HUES48 (cell line): ENCODE measurements around the gene HECTD1.
"Not testable (repeated sequence)": the region's sequence is repeated elsewhere in the genome, so short reads cannot be mapped to it uniquely, and the experiment has no call there.

Experiments used
- H3K27ac ChIP-seq: one replicate; pipeline ENCODE4 v1.7.0; 2013; ENCODE audit warnings: low read depth, low read length, inconsistent platforms
- H3K27me3 ChIP-seq: 2 replicates; pipeline ENCODE4 v1.6.1; 2013; ENCODE audit warnings: mild to moderate bottlenecking, low read length; ENCODE audit not compliant: control insufficient read depth, insufficient read depth
- H3K36me3 ChIP-seq: 2 replicates; pipeline ENCODE4 v1.6.1; 2013; ENCODE audit warnings: low read length; ENCODE audit not compliant: control insufficient read depth, insufficient read depth
- H3K4me1 ChIP-seq: 2 replicates; pipeline ENCODE4 v1.6.1; 2013; ENCODE audit warnings: mild to moderate bottlenecking, low read length; ENCODE audit not compliant: control insufficient read depth, insufficient read depth
- H3K4me3 ChIP-seq: 2 replicates; pipeline ENCODE4 v1.5.1; 2013; ENCODE audit warnings: mild to moderate bottlenecking, low read depth, low read length
- H3K9ac ChIP-seq: 2 replicates; pipeline ENCODE4 v1.6.1; 2013; ENCODE audit warnings: mild to moderate bottlenecking, low read depth, low read length, moderate library complexity
- H3K9me3 ChIP-seq: 2 replicates; pipeline ENCODE4 v1.6.1; 2013; ENCODE audit warnings: low read length; ENCODE audit not compliant: control insufficient read depth, insufficient read depth

The HECTD1 gene

GRCh38 chr14:31205681-31206535 is 1.7 kb downstream of the HECTD1 start:
- Histone ChIP-seq H3K9ac (peak overlapping the region; percentile 97; the same call in 1 of the 2 replicates), H3K9me3 (no peaks in the 10 kb centered on the region), H3K36me3 (peaks cover 29% of the 10 kb centered on the region), H3K27me3 (no peaks in the 10 kb centered on the region), H3K4me3 (peak overlapping the region; percentile 94), H3K4me1 (peaks cover 16% of the 10 kb centered on the region), H3K27ac (no peak overlapping the region)

GRCh38 chr14:31204593-31205534 is 2.7 kb downstream of the HECTD1 start:
- H3K4me1 ChIP-seq: peaks cover 16% of the 10 kb centered on the region
- H3K9me3 ChIP-seq: no peaks in the 10 kb centered on the region
- H3K36me3 ChIP-seq: peaks cover 31% of the 10 kb centered on the region
- peak overlapping the region; percentile 94 for H3K4me3 ChIP-seq
- H3K27ac ChIP-seq: no peak overlapping the region
- no peak overlapping the region for H3K9ac ChIP-seq
- no peaks in the 10 kb centered on the region for H3K27me3 ChIP-seq

- Histone ChIP-seq H3K4me1 (peaks cover 16% of the 10 kb centered on the region), H3K36me3 (peaks cover 31% of the 10 kb centered on the region)
- not testable (repeated sequence) for H3K9me3 ChIP-seq, H3K27ac ChIP-seq, H3K9ac ChIP-seq, H3K27me3 ChIP-seq, H3K4me3 ChIP-seq
Observed at GRCh38 chr14:31203899-31204592, 3.5 kb downstream of the HECTD1 start.

- no peak overlapping the region for H3K27ac ChIP-seq
- no peak overlapping the region for H3K4me3 ChIP-seq
- no peaks in the 10 kb centered on the region for H3K9me3 ChIP-seq
- no peak overlapping the region for H3K9ac ChIP-seq
- no peaks in the 10 kb centered on the region for H3K27me3 ChIP-seq
- H3K36me3 ChIP-seq: peaks cover 34% of the 10 kb centered on the region
- H3K4me1 ChIP-seq: peaks cover 14% of the 10 kb centered on the region
Observed at GRCh38 chr14:31203414-31203742, 4.2 kb downstream of the HECTD1 start.

DNA sequence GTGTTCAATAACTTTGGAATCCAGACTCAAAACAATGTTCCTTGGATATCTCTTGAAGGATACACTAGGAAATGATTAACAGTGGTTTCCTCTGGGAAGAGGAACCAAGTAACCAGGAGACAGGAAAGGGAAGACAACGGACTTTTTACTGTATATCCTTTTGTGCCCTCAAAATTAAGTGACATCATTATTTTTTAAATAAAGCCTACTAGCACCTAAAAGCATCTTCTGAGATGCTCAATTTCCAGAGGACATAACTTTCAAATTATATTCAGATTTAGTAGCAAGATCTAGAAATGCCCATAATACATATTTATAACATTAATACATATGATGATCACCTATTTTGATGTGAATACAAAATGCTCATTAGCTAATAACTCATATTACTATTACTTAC is 6.5 kb downstream of the HECTD1 start:
- peaks cover 28% of the 10 kb centered on the region for H3K4me1 ChIP-seq
- H3K9me3 ChIP-seq: no peaks in the 10 kb centered on the region
- no peaks in the 10 kb centered on the region for H3K27me3 ChIP-seq
- H3K27ac ChIP-seq: no peak overlapping the region
- no peak overlapping the region for H3K4me3 ChIP-seq
- no peak overlapping the region for H3K9ac ChIP-seq
- peaks cover 47% of the 10 kb centered on the region for H3K36me3 ChIP-seq

GRCh38 chr14:31200702-31200990 is 6.9 kb downstream of the HECTD1 start:
- Histone ChIP-seq H3K36me3 (peaks cover 47% of the 10 kb centered on the region), H3K27me3 (no peaks in the 10 kb centered on the region), H3K4me3 (no peak overlapping the region), H3K9ac (no peak overlapping the region), H3K27ac (no peak overlapping the region), H3K9me3 (no peaks in the 10 kb centered on the region), H3K4me1 (peaks cover 33% of the 10 kb centered on the region)

DNA sequence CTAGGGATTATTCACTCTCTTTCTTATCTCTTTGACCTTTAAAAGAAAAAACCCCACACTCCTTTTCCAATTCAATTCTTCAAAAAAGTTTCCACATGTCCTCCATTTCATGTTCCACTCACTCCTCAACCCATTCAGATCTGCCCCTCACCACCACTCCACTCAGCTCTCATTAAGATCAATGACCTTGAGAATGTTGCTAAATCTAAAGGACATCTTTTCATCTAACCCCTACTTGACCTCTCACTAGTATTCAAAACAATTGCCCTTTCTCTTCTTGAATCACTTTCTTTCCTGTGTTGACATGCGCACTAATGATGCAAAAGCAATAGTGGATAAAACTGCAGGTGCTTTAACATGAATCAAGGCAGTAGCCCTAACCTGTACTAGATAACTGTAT is 9.9 kb downstream of the HECTD1 start:
- Histone ChIP-seq H3K27me3 (no peaks in the 10 kb centered on the region), H3K4me1 (peaks cover 33% of the 10 kb centered on the region), H3K27ac (no peak overlapping the region), H3K4me3 (no peak overlapping the region), H3K36me3 (peaks cover 38% of the 10 kb centered on the region), H3K9me3 (no peaks in the 10 kb centered on the region), H3K9ac (no peak overlapping the region)

- no peak overlapping the region for H3K9ac ChIP-seq
Observed at GRCh38 chr14:31196839-31197492, 10.6 kb downstream of the HECTD1 start.

GRCh38 chr14:31194661-31195060 is 12.9 kb downstream of the HECTD1 start:
- Histone ChIP-seq H3K4me1 (peaks cover 33% of the 10 kb centered on the region), H3K9ac (no peak overlapping the region)

More at GRCh38 chr14:31196839-31197492, 10.6 kb downstream of the HECTD1 start:
- no peak overlapping the region for H3K27ac ChIP-seq
- no peaks in the 10 kb centered on the region for H3K9me3 ChIP-seq
- no peak overlapping the region for H3K4me3 ChIP-seq
- H3K4me1 ChIP-seq: peaks cover 33% of the 10 kb centered on the region
- H3K36me3 ChIP-seq: peaks cover 32% of the 10 kb centered on the region
- no peaks in the 10 kb centered on the region for H3K27me3 ChIP-seq

DNA sequence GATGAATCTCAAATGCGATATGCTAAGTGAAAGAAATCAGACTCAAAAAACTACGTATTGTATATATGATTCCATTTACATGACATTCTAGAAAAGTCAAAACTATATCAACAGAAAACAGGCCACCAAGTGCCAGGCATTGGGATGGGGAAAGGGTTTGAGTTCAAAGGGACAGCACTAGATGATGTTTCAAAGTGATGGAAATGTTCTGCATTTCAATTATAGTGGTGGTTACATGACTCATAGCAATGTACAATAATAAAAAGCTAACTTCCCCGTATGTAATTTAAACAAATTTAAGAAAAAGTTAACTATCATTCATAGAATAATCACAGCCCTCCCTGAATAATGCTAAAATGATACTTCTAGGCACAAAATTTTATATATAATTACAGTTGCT is 13.5 kb downstream of the HECTD1 start:
- H3K9me3 ChIP-seq: no peaks in the 10 kb centered on the region
- H3K4me3 ChIP-seq: no peak overlapping the region
- no peak overlapping the region for H3K27ac ChIP-seq
- no peaks in the 10 kb centered on the region for H3K27me3 ChIP-seq
- peaks cover 38% of the 10 kb centered on the region for H3K36me3 ChIP-seq
- no peak overlapping the region for H3K9ac ChIP-seq
- H3K4me1 ChIP-seq: peaks cover 33% of the 10 kb centered on the region

More at GRCh38 chr14:31194661-31195060, 12.9 kb downstream of the HECTD1 start:
- no peaks in the 10 kb centered on the region for H3K9me3 ChIP-seq
- no peaks in the 10 kb centered on the region for H3K27me3 ChIP-seq
- no peak overlapping the region for H3K4me3 ChIP-seq
- no peak overlapping the region for H3K27ac ChIP-seq
- H3K36me3 ChIP-seq: peaks cover 38% of the 10 kb centered on the region
